Measurements from ENCODE around the gene GDPGP1. TPM values are rescaled to one million over a fixed set of nuclear protein-coding genes. Genes with fewer than 3 reads are reported as not detected.
A peak's percentile ranks its signal among the peaks of the same experiment; 100 is the strongest.

The GDPGP1 gene
- total and polyA plus RNA-seq, 9 of the 15 experiments (the other 6 are each of a cell fraction or from before 2014, with no cell fraction given), result 0.78 to 6.1 (median 2.8) TPM

DNA sequence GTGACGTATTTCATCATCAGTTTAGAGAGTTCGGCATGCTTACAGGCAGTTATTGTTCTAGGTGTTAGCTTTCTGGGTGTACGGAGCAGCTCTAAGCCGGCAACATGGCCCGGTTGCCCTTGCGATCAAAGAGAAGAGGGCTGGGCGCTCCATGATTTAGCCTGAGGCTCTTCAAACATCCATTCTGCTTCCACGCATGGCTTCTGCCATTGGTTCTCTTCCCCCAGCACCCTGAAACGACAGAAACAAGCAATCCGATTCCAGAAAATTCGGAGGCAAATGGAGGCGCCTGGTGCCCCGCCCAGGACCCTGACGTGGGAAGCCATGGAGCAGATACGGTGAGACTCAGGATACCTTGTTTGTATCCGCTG is 32.0 kb downstream of the GDPGP1 start:
- H3K9me3 ChIP-seq (replicated peaks; ENCODE audit: control insufficient read depth, insufficient read depth, low read depth, low read length), result no peaks in the 10 kb centered on the region
- H3K27ac ChIP-seq (ENCODE audit: extremely low read depth, low read depth, low read length), result peak overlapping the region; percentile 86
- 2% methylated on average over 16 of the region's 16 CpGs for WGBS (ENCODE audit: insufficient coverage, low coverage, missing lambda C conversion rate)
- ChIA-PET CTCF (ENCODE audit: low intra/inter-chr PET ratio) (no interaction called here), POLR2A (interaction anchor here (0.7 to 1.0 kb wide), 6 partner anchors 8 to 608 kb away, joined by 3 to 4 read pairs (median 4); partner anchors contain the start of gene TTLL13)
- no peaks in the 10 kb centered on the region; the same call in 1 of the 2 replicates for H4K20me1 ChIP-seq (replicated peaks; ENCODE audit: control insufficient read depth, insufficient read depth, low read length)
- peaks cover 14 to 18% of the 10 kb centered on the region in 2 experiments for H3K4me1 ChIP-seq (replicated peaks in 1 of 2; ENCODE audit: control insufficient read depth in 2 of 2, insufficient read depth in 2 of 2, low read length in 2 of 2)
- H3K27me3 ChIP-seq (ENCODE audit: control insufficient read depth in 2 of 2, insufficient read depth in 2 of 2, low read length in 2 of 2), result no peaks in the 10 kb centered on the region
- peaks cover 66% of the 10 kb centered on the region for H3K79me2 ChIP-seq (ENCODE audit: control insufficient read depth, insufficient read depth, low read length)
- BruUV-seq (replicated peaks), result TSS peak; percentile 63
- peak in 2 of 4 experiments; percentile 48 to 64 for DNase-seq (ENCODE audit: extremely low read depth in 1 of 4, low spot score in 3 of 4)
- intact Hi-C loops (cut with micrococcal nuclease) (loop anchor here (2.0 kb wide), 1 partner anchor 31 kb away; the partner anchor contains the start of gene GDPGP1), in situ Hi-C loops (cut with MboI) (loop anchor here (5.0 kb wide), 1 partner anchor 114 kb away; no protein-coding TSS in a partner anchor)
- ATAC-seq, result peak; percentile 68
- peak overlapping the region; percentile 64 for H3K4me3 ChIP-seq
- FAIRE-seq, result peak; percentile 48
- H3K9me1 ChIP-seq (ENCODE audit: control insufficient read depth, insufficient read depth, low read length), result no peaks in the 10 kb centered on the region
- peak overlapping the region; percentile 91 for H3K4me2 ChIP-seq (ENCODE audit: insufficient read depth, low read length)
- H2AFZ ChIP-seq (ENCODE audit: low read depth, low read length), result peak overlapping the region; percentile 93
- H3K9ac ChIP-seq (ENCODE audit: insufficient read depth in 1 of 2, low read depth in 2 of 2, low read length in 2 of 2), result peak overlapping the region; percentile 83 to 90
- H3K36me3 ChIP-seq (ENCODE audit: control insufficient read depth, insufficient read depth, low read length), result peaks cover 34% of the 10 kb centered on the region
- TF ChIP-seq KLF1 (tag; IDR thresholded peaks at IDR 0.05), result no peak
- no peak for TF ChIP-seq FIP1L1 (IDR thresholded peaks at IDR 0.05; ENCODE audit: low read depth, low read length, poor library complexity, severe bottlenecking)
- TF ChIP-seq MTF1 (CRISPR knock-in tag; IDR thresholded peaks at IDR 0.05; ENCODE audit: borderline replicate concordance), result no peak
- TF ChIP-seq, protein P1, sequence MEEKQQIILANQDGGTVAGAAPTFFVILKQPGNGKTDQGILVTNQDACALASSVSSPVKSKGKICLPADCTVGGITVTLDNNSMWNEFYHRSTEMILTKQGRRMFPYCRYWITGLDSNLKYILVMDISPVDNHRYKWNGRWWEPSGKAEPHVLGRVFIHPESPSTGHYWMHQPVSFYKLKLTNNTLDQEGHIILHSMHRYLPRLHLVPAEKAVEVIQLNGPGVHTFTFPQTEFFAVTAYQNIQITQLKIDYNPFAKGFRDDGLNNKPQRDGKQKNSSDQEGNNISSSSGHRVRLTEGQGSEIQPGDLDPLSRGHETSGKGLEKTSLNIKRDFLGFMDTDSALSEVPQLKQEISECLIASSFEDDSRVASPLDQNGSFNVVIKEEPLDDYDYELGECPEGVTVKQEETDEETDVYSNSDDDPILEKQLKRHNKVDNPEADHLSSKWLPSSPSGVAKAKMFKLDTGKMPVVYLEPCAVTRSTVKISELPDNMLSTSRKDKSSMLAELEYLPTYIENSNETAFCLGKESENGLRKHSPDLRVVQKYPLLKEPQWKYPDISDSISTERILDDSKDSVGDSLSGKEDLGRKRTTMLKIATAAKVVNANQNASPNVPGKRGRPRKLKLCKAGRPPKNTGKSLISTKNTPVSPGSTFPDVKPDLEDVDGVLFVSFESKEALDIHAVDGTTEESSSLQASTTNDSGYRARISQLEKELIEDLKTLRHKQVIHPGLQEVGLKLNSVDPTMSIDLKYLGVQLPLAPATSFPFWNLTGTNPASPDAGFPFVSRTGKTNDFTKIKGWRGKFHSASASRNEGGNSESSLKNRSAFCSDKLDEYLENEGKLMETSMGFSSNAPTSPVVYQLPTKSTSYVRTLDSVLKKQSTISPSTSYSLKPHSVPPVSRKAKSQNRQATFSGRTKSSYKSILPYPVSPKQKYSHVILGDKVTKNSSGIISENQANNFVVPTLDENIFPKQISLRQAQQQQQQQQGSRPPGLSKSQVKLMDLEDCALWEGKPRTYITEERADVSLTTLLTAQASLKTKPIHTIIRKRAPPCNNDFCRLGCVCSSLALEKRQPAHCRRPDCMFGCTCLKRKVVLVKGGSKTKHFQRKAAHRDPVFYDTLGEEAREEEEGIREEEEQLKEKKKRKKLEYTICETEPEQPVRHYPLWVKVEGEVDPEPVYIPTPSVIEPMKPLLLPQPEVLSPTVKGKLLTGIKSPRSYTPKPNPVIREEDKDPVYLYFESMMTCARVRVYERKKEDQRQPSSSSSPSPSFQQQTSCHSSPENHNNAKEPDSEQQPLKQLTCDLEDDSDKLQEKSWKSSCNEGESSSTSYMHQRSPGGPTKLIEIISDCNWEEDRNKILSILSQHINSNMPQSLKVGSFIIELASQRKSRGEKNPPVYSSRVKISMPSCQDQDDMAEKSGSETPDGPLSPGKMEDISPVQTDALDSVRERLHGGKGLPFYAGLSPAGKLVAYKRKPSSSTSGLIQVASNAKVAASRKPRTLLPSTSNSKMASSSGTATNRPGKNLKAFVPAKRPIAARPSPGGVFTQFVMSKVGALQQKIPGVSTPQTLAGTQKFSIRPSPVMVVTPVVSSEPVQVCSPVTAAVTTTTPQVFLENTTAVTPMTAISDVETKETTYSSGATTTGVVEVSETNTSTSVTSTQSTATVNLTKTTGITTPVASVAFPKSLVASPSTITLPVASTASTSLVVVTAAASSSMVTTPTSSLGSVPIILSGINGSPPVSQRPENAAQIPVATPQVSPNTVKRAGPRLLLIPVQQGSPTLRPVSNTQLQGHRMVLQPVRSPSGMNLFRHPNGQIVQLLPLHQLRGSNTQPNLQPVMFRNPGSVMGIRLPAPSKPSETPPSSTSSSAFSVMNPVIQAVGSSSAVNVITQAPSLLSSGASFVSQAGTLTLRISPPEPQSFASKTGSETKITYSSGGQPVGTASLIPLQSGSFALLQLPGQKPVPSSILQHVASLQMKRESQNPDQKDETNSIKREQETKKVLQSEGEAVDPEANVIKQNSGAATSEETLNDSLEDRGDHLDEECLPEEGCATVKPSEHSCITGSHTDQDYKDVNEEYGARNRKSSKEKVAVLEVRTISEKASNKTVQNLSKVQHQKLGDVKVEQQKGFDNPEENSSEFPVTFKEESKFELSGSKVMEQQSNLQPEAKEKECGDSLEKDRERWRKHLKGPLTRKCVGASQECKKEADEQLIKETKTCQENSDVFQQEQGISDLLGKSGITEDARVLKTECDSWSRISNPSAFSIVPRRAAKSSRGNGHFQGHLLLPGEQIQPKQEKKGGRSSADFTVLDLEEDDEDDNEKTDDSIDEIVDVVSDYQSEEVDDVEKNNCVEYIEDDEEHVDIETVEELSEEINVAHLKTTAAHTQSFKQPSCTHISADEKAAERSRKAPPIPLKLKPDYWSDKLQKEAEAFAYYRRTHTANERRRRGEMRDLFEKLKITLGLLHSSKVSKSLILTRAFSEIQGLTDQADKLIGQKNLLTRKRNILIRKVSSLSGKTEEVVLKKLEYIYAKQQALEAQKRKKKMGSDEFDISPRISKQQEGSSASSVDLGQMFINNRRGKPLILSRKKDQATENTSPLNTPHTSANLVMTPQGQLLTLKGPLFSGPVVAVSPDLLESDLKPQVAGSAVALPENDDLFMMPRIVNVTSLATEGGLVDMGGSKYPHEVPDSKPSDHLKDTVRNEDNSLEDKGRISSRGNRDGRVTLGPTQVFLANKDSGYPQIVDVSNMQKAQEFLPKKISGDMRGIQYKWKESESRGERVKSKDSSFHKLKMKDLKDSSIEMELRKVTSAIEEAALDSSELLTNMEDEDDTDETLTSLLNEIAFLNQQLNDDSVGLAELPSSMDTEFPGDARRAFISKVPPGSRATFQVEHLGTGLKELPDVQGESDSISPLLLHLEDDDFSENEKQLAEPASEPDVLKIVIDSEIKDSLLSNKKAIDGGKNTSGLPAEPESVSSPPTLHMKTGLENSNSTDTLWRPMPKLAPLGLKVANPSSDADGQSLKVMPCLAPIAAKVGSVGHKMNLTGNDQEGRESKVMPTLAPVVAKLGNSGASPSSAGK (IDR thresholded peaks at IDR 0.05), result no peak
- no peak for TF ChIP-seq POU5F1 (IDR thresholded peaks at IDR 0.05; ENCODE audit: borderline replicate concordance, low read depth, low read length, partially characterized antibody)
- no peak for TF ChIP-seq CLOCK (CRISPR knock-in tag; IDR thresholded peaks at IDR 0.05; ENCODE audit: borderline replicate concordance)

All from K562 (cell line).